ENCODE measurements around the gene RFX1. TPM values are rescaled to one million over a fixed set of nuclear protein-coding genes. Genes with fewer than 3 reads are reported as not detected.
A peak's percentile ranks its signal among the peaks of the same experiment; 100 is the strongest.
"Not testable (repeated sequence)": the region's sequence is repeated elsewhere in the genome, so short reads cannot be mapped to it uniquely, and the experiment has no call there.

RFX1 gene
- total and polyA plus RNA-seq, 2 donors from 2014 or later: 5.2 to 17.9 TPM

DNA sequence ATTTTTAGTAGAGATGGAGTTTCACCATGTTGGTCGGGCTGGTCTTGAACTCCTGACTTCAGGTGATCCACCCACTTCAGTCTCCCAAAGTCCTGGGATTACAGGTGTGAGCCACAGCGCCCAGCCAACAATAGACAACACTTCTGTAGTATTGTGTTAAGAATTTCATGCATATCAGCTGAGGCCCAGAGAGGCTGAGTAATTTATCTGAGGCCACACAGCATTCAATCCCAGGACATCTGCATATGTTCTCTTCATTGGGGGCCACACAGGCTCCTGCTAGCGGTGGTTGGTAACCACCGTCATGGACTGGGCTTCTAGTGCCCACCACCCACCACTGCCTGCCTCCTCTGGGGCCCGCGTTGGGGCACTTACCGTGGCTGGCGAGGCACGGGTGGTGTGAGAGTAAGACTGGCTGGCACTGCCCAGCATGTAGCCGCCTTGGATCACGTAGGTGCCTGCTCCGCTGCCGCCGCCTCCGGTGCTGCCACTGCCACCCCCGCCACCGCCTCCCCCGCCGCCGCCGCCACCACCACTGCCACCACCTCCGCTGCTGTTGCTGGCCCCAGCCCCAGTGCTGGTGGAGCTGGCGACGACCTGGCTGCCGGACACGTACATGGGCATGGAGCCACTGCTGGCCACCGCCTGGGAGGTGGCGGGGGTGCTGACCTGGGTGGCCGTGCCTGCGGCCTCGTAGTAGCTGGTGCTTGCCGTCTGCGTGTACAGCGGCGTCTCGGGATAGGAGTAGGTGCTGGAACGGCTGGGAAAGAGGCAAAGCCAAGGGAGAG lies 33.6 kb downstream of the RFX1 start:
- H3K9ac ChIP-seq (ENCODE audit: low read length in 3 of 3): no peak overlapping the region
- no peak overlapping the region for H3K4me3 ChIP-seq (ENCODE audit: low read length in 3 of 3)
- intact Hi-C loops (cut with DNase I): no loop called here
- no peak for FAIRE-seq
- no peak for DNase-seq
- no peaks in the 10 kb centered on the region for H3K4me1 ChIP-seq (ENCODE audit: control insufficient read depth in 2 of 3, insufficient read depth in 2 of 3, low read depth in 1 of 3, low read length in 3 of 3)
- H3K27me3 ChIP-seq (ENCODE audit: control insufficient read depth, insufficient read depth, low read length): no peaks in the 10 kb centered on the region
- H3K27ac ChIP-seq (ENCODE audit: low read depth in 2 of 2, low read length in 2 of 2): no peak overlapping the region
- H3K9me3 ChIP-seq (ENCODE audit: control insufficient read depth in 2 of 3, insufficient read depth in 1 of 3, low read length in 3 of 3): no peaks in the 10 kb centered on the region
- TF ChIP-seq CTCF (IDR thresholded peaks at IDR 0.05; ENCODE audit: borderline replicate concordance, extremely low read depth, insufficient read depth): no peak
- peaks cover 2 to 28% (median 10%) of the 10 kb centered on the region in 3 donors for H3K36me3 ChIP-seq (ENCODE audit: control insufficient read depth in 2 of 3, insufficient read depth in 3 of 3, low read length in 3 of 3)

- H3K4me1 ChIP-seq (ENCODE audit: control insufficient read depth in 2 of 3, insufficient read depth in 2 of 3, low read depth in 1 of 3, low read length in 3 of 3); intact Hi-C loops (cut with DNase I); H3K27ac ChIP-seq (ENCODE audit: low read depth in 2 of 2, low read length in 2 of 2); H3K9ac ChIP-seq (ENCODE audit: low read length in 3 of 3); H3K4me3 ChIP-seq (ENCODE audit: low read length in 3 of 3); FAIRE-seq; H3K9me3 ChIP-seq (ENCODE audit: control insufficient read depth in 2 of 3, insufficient read depth in 1 of 3, low read length in 3 of 3); H3K27me3 ChIP-seq (ENCODE audit: control insufficient read depth, insufficient read depth, low read length); DNase-seq: not testable (repeated sequence)
- H3K36me3 ChIP-seq (ENCODE audit: control insufficient read depth in 2 of 3, insufficient read depth in 3 of 3, low read length in 3 of 3): peaks cover 2 to 32% (median 10%) of the 10 kb centered on the region in 3 donors
These were observed 34.3 kb downstream of the RFX1 start for GRCh38 chr19:13971868-13972267.

DNA sequence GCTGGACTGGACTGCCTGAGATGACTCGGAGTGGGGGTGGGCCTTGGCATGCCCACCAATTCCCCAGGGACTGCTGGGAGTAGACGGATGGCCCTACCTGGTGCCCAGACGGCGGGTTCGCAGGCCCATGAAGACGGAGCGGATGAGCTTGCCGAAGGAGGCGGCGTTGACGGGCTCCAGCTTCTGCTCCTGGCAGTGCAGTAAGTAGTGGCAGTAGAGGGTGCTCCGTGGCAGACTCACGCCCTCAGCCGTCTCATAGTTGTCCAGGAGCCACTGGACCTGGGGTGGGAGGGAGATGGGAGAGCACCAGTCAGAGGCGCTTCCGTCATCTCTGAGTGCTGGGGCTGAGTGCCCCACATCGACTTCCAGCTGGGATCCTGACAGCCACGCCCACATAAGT lies 36.2 kb downstream of the RFX1 start:
- TF ChIP-seq CTCF (IDR thresholded peaks at IDR 0.05; ENCODE audit: borderline replicate concordance, extremely low read depth, insufficient read depth): no peak
- Histone ChIP-seq H3K9me3 (ENCODE audit: control insufficient read depth in 2 of 3, insufficient read depth in 1 of 3, low read length in 3 of 3) (no peaks in the 10 kb centered on the region), H3K4me3 (ENCODE audit: low read length in 3 of 3) (no peak overlapping the region), H3K36me3 (ENCODE audit: control insufficient read depth in 2 of 3, insufficient read depth in 3 of 3, low read length in 3 of 3) (peaks cover 3 to 40% (median 12%) of the 10 kb centered on the region in 3 donors), H3K27ac (ENCODE audit: low read depth in 2 of 2, low read length in 2 of 2) (no peak overlapping the region), H3K27me3 (ENCODE audit: control insufficient read depth, insufficient read depth, low read length) (no peaks in the 10 kb centered on the region), H3K9ac (ENCODE audit: low read length in 3 of 3) (no peak overlapping the region), H3K4me1 (ENCODE audit: control insufficient read depth in 2 of 3, insufficient read depth in 2 of 3, low read depth in 1 of 3, low read length in 3 of 3) (no peaks in the 10 kb centered on the region)
- DNase-seq (peak in 1 of 5 donors; percentile 65), FAIRE-seq (no peak)
- intact Hi-C loops (cut with DNase I): no loop called here

DNA sequence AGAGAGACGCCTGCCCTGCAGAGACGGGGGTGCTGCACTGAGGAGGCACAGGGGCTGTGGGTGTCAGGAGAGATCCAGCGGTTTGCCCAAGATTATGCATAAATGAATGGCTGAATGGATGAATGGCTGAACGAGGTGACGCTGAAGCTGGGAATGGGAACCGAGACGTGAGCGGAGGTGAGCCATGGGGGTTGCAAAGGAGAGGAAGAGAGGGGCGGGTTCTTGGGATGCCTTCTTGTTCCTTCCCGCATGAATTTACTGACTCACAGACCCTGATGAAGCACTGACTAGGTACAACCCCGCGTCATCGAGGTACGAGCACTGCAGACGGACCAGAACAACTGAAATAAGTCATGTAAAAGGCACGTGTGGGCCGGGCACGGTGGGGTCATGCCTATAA lies 37.1 kb downstream of the RFX1 start:
- Histone ChIP-seq H3K36me3 (ENCODE audit: control insufficient read depth in 2 of 3, insufficient read depth in 3 of 3, low read length in 3 of 3) (peaks cover 3 to 42% (median 12%) of the 10 kb centered on the region in 3 donors), H3K9me3 (ENCODE audit: control insufficient read depth in 2 of 3, insufficient read depth in 1 of 3, low read length in 3 of 3) (no peaks in the 10 kb centered on the region), H3K4me1 (ENCODE audit: control insufficient read depth in 2 of 3, insufficient read depth in 2 of 3, low read depth in 1 of 3, low read length in 3 of 3) (no peaks in the 10 kb centered on the region), H3K27me3 (ENCODE audit: control insufficient read depth, insufficient read depth, low read length) (no peaks in the 10 kb centered on the region), H3K27ac (ENCODE audit: low read depth in 2 of 2, low read length in 2 of 2) (no peak overlapping the region), H3K9ac (ENCODE audit: low read length in 3 of 3) (no peak overlapping the region), H3K4me3 (ENCODE audit: low read length in 3 of 3) (no peak overlapping the region)
- no peak for DNase-seq
- FAIRE-seq: no peak
- no peak for TF ChIP-seq CTCF (IDR thresholded peaks at IDR 0.05; ENCODE audit: borderline replicate concordance, extremely low read depth, insufficient read depth)
- intact Hi-C loops (cut with DNase I): no loop called here
